ENCODE measurements around the gene CBR4.
"Not testable (repeated sequence)": the region's sequence is repeated elsewhere in the genome, so short reads cannot be mapped to it uniquely, and the experiment has no call there.

CBR4 gene

DNA sequence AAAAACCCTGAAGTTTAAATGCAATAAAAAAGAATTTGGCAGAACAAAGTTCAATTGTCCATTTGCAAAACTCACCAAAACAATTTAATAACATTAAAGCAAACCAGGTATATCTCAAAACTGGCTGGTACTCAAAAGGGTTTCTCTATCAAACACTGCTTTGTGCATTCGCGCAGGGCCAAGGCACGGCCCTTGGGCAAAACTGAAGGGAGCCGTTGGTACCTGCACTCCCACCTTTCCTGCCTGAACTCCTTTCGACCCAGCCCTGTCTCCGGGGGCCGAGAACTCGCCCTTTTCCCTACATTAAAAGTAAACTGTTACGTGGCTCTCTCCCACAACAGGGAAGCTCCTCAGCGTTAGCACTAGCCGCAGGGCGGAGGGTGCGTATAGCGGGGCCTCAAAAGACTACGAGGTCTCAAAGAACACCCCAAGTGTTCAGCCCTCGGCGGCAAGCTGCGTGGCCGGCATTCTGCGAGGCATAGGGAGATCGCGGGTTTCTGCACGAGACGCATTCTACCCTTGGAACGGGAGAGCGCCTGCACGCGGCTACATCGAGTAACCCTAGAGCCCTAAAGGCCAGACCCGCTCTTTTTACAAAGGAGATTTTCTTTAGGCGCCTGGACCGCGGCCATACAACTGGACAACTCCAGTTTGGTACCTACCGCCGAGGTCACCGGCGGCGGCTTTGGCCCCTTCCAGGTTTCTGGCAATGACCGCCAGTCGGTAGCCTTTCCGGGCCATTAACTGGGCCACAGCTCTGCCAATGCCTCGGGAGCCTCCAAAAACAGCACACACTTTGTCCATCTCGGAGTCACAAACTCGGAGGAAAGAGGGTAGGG is 550 bp downstream of the CBR4 start:
- no peaks in the 10 kb centered on the region for H3K36me3 ChIP-seq (ENCODE audit: control insufficient read depth, insufficient read depth, low read length)
- no peaks in the 10 kb centered on the region for H3K27me3 ChIP-seq (ENCODE audit: control insufficient read depth, insufficient read depth, low read length)
- peak overlapping the region; percentile 93 for H3K4me3 ChIP-seq (ENCODE audit: low read depth, low read length)
- H3K9ac ChIP-seq (ENCODE audit: low read depth, low read length): peak overlapping the region; percentile 93
- H3K9me3 ChIP-seq (ENCODE audit: control insufficient read depth, insufficient read depth, low read length): no peaks in the 10 kb centered on the region
- peaks cover 7% of the 10 kb centered on the region for H3K4me1 ChIP-seq (ENCODE audit: control insufficient read depth, insufficient read depth, low read length)

DNA sequence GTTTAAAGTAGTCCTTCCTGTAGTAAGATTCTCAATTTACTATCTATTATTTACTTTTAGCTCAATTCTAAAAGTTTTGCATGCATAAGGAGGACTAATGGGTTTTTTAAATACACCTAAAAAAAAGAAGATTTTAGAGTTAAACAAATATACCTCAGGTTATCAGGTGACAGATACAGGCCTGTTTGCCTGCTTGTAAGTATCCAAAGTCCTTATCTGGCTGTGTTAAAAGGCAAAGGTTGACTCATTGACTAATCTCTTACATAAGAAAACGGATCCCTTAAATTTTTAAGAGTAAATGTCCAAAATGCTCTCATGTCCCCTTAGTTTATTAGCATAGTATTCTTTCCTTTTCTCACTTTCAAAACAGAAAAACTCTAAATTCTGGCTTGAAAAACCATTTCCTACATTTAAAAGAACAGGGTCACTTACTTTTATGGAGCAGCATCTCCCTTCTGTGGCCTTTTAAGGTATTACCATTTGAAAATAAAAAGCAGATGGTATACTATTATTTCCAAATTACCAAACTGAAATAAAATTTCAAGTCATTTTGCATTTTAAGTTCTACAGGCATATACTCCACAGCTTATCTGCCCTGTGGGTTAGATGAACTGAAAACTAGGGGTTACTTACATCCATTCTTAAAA is 4.5 kb downstream of the CBR4 start:
- no peak overlapping the region for H3K9ac ChIP-seq (ENCODE audit: low read depth, low read length)

DNA sequence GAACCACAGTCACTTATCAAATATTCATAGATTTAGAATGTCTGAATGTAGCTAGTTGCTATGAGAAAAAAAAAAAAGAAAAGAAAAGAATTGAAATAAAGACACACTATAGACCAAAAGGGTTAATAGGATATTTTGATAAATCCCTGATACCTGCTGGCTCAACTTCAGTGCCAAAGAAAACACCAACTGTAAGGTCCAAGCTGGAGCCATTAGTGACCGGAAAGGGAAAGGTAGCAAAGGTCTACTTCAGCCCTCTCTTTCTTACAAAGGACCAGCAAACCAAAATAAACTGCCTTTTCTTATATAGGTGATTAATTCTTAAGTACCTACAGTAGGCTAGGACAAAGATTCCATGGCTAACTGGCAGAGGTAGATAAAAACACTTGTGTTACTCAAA is 9.7 kb downstream of the CBR4 start:
- no peak overlapping the region for H3K4me3 ChIP-seq (ENCODE audit: low read depth, low read length)
- no peaks in the 10 kb centered on the region for H3K9me3 ChIP-seq (ENCODE audit: control insufficient read depth, insufficient read depth, low read length)
- H3K9ac ChIP-seq (ENCODE audit: low read depth, low read length): no peak overlapping the region
- H3K36me3 ChIP-seq (ENCODE audit: control insufficient read depth, insufficient read depth, low read length): peaks cover 4% of the 10 kb centered on the region
- no peaks in the 10 kb centered on the region for H3K27me3 ChIP-seq (ENCODE audit: control insufficient read depth, insufficient read depth, low read length)
- H3K4me1 ChIP-seq (ENCODE audit: control insufficient read depth, insufficient read depth, low read length): no peaks in the 10 kb centered on the region

More for the DNA sequence above, 4.5 kb downstream of the CBR4 start:
- Histone ChIP-seq H3K4me1 (ENCODE audit: control insufficient read depth, insufficient read depth, low read length) (peaks cover 7% of the 10 kb centered on the region), H3K27me3 (ENCODE audit: control insufficient read depth, insufficient read depth, low read length) (no peaks in the 10 kb centered on the region), H3K9me3 (ENCODE audit: control insufficient read depth, insufficient read depth, low read length) (no peaks in the 10 kb centered on the region), H3K4me3 (ENCODE audit: low read depth, low read length) (no peak overlapping the region), H3K36me3 (ENCODE audit: control insufficient read depth, insufficient read depth, low read length) (peaks cover 4% of the 10 kb centered on the region)

DNA sequence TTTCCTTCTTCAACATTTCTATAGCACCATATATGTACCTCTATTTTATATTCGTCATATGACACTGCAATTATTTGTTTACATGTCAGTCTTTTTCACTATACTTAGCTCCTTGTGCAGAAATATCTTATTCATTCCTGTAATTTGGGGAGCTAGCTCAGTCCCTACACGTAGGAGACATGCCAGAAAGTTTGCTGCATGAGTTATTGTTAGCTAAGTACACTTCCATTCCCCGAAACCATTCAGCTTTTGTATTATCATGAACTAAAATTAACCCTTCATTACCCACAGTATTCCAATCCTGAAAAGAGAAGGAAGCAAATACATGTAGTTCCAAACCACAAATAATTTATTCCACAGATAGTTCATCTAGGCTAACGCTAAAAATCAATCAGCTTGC is 10.2 kb downstream of the CBR4 start:
- H3K36me3 ChIP-seq (ENCODE audit: control insufficient read depth, insufficient read depth, low read length): peaks cover 4% of the 10 kb centered on the region
- H3K27me3 ChIP-seq (ENCODE audit: control insufficient read depth, insufficient read depth, low read length): no peaks in the 10 kb centered on the region
- no peaks in the 10 kb centered on the region for H3K9me3 ChIP-seq (ENCODE audit: control insufficient read depth, insufficient read depth, low read length)
- no peaks in the 10 kb centered on the region for H3K4me1 ChIP-seq (ENCODE audit: control insufficient read depth, insufficient read depth, low read length)
- H3K9ac ChIP-seq (ENCODE audit: low read depth, low read length): no peak overlapping the region
- no peak overlapping the region for H3K4me3 ChIP-seq (ENCODE audit: low read depth, low read length)

DNA sequence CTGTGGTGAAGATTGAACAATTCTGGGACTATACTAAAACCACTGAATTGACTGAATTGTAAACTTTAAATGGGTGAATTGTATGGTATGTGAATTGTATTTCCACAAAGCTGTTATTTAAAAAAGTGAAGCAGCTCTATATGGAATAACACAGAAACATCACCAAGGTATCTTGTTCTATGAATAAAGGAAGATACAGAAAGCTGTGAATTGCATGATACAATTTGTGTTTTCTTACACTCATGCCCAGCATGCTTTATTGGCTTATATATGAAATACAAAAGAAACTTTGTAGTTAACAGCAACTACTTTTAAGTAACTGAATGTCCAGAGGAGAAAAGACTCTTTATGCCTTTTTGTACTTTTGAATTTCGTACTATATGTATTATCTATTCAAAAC is 11.5 kb downstream of the CBR4 start:
- Histone ChIP-seq H3K36me3 (ENCODE audit: control insufficient read depth, insufficient read depth, low read length) (peaks cover 4% of the 10 kb centered on the region), H3K4me1 (ENCODE audit: control insufficient read depth, insufficient read depth, low read length) (no peaks in the 10 kb centered on the region), H3K9ac (ENCODE audit: low read depth, low read length) (no peak overlapping the region), H3K9me3 (ENCODE audit: control insufficient read depth, insufficient read depth, low read length) (no peaks in the 10 kb centered on the region), H3K27me3 (ENCODE audit: control insufficient read depth, insufficient read depth, low read length) (no peaks in the 10 kb centered on the region), H3K4me3 (ENCODE audit: low read depth, low read length) (no peak overlapping the region)

DNA sequence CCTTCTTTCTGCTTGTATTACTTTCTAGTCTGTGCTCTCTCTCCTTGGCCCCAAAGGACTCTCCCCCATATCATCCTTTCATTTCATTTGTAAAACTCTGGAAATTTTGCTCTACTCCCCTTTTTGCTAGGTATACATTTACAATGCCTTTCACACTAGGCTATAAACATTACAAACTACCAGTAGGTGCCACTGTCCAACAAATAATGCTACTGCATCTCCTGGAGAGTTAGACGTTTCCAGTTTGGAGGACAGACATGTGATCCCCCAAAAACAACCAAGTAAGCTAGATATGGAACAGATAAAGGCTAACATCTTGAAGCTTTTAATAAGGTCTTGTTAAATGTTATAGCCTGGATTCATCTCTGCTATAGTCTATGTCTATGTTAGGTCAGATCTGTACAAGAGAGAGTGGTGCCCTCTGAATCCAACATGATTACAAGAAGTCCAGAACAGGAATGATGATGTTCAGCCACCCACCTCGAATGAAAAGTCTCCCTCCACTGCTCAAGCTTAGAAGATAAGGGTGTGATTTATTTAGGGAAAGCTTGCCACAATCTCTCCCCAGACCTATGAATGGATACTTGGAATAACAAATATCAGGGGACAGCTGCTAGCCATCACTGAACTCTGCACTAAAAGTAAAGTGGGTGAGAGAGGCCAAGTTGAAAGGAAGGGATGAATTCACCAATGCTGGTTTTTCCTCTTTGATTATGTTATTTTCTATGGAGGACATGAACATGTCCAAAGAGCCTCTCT is 14.3 kb downstream of the CBR4 start:
- no peaks in the 10 kb centered on the region for H3K9me3 ChIP-seq (ENCODE audit: control insufficient read depth, insufficient read depth, low read length)
- H3K36me3 ChIP-seq (ENCODE audit: control insufficient read depth, insufficient read depth, low read length): no peaks in the 10 kb centered on the region
- no peak overlapping the region for H3K4me3 ChIP-seq (ENCODE audit: low read depth, low read length)
- no peaks in the 10 kb centered on the region for H3K4me1 ChIP-seq (ENCODE audit: control insufficient read depth, insufficient read depth, low read length)
- no peaks in the 10 kb centered on the region for H3K27me3 ChIP-seq (ENCODE audit: control insufficient read depth, insufficient read depth, low read length)
- H3K9ac ChIP-seq (ENCODE audit: low read depth, low read length): no peak overlapping the region

DNA sequence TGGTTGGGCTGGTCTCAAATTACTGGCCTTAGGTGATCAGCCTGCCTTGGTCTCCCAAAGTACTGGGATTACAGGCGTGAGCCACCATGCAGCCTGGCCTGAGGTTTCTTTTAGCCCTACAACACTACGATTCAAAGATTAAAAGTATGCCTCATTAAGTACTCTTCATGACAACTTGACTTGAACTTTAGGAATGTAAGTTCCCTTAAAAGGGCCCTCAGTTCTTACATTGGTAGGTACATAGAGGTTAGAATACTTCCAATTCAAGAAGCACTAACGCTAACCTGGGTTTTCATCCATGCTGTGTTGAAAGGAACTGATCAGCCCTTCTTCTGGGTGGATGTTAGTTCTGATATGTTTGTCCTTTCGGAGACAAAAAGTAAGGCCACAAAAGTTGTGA is 15.1 kb downstream of the CBR4 start:
- no peaks in the 10 kb centered on the region for H3K27me3 ChIP-seq (ENCODE audit: control insufficient read depth, insufficient read depth, low read length)
- H3K9me3 ChIP-seq (ENCODE audit: control insufficient read depth, insufficient read depth, low read length): no peaks in the 10 kb centered on the region
- no peak overlapping the region for H3K9ac ChIP-seq (ENCODE audit: low read depth, low read length)
- H3K4me3 ChIP-seq (ENCODE audit: low read depth, low read length): no peak overlapping the region
- H3K36me3 ChIP-seq (ENCODE audit: control insufficient read depth, insufficient read depth, low read length): no peaks in the 10 kb centered on the region
- H3K4me1 ChIP-seq (ENCODE audit: control insufficient read depth, insufficient read depth, low read length): no peaks in the 10 kb centered on the region

DNA sequence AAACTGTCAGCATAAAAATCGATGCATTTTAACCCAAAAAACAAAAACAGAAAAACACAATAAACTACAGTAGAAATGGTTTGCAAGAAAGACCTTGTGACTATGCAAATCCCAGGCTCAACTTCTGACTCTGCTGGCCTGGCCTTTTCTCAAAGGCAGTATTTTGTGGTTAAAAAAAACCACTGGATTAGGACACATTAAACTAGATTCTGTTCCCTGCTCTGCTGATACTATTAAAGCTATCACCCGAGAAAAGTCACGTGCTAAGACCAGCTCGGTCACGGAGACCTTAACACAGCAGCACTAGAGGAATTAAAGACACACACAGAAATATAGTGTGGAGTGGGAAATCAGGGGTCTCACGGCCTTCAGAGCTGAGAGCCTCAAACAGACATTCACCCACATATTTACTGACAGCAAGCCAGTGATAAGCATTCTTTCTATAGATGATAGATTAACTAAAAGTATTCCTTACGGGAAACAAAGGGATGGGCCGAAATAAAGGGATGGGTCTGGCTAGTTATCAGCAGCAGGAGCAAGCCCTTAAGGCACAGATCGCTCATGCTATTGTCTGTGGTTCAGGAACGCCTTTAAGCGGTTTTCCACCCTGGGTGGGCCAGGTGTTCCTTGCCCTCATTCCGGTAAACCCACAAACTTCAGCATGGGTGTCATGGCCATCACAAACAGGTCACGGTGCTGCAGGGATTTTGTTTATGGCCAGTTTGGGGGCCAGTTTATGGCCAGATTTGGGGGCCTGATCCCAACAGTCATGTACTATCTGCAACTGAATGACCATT is 16.1 kb downstream of the CBR4 start:
- Histone ChIP-seq H3K36me3 (ENCODE audit: control insufficient read depth, insufficient read depth, low read length) (no peaks in the 10 kb centered on the region), H3K27me3 (ENCODE audit: control insufficient read depth, insufficient read depth, low read length) (no peaks in the 10 kb centered on the region), H3K4me3 (ENCODE audit: low read depth, low read length) (no peak overlapping the region), H3K9ac (ENCODE audit: low read depth, low read length) (no peak overlapping the region), H3K9me3 (ENCODE audit: control insufficient read depth, insufficient read depth, low read length) (no peaks in the 10 kb centered on the region), H3K4me1 (ENCODE audit: control insufficient read depth, insufficient read depth, low read length) (no peaks in the 10 kb centered on the region)

DNA sequence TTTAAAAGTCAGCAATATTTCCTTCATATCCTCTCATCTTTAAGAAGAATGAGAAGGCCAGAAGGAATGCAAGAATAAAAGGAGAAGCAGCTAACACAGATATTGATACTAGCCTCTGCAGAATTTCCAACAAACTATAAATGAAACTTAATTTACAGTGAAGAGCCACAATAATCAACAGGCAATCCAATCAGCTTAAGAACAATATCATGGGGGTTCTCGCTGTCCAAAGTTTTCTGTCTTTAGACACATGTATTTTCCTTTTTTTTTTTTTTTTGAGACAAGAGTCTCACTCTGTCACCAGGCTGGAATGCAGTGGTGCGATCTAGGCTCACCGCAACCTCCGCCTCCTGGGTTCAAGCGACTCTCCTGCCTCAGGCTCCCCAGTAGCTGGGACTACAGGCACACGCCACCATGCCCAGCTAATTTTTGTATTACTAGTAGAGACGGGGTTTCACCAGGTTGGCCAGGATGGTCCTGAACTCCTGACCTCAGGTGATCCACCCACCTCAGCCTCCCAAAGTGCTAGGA is 17.0 kb downstream of the CBR4 start:
- not testable (repeated sequence) for H3K27me3 ChIP-seq (ENCODE audit: control insufficient read depth, insufficient read depth, low read length); H3K36me3 ChIP-seq (ENCODE audit: control insufficient read depth, insufficient read depth, low read length); H3K9ac ChIP-seq (ENCODE audit: low read depth, low read length); H3K4me3 ChIP-seq (ENCODE audit: low read depth, low read length); H3K4me1 ChIP-seq (ENCODE audit: control insufficient read depth, insufficient read depth, low read length); H3K9me3 ChIP-seq (ENCODE audit: control insufficient read depth, insufficient read depth, low read length)

DNA sequence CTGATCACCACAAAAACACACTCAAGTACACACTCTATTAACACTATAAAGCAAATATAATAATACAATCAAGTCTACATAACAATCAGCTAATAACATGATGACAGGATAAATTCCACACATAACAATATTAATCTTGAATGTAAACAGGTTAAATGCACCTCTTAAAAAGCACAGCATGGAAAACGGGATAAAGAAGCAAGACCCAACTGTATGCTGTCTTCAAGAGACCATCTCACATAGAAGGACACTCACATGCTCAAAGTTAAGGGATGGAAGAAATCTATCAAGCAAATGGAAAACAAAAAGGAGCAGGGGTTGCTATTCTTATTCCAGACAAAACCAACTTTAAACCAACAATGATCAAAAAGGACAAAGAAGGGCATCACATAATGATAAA is 28.1 kb downstream of the CBR4 start:
- Histone ChIP-seq H3K27me3 (ENCODE audit: control insufficient read depth, insufficient read depth, low read length) (no peaks in the 10 kb centered on the region), H3K9me3 (ENCODE audit: control insufficient read depth, insufficient read depth, low read length) (no peaks in the 10 kb centered on the region), H3K4me1 (ENCODE audit: control insufficient read depth, insufficient read depth, low read length) (peaks cover 2% of the 10 kb centered on the region), H3K36me3 (ENCODE audit: control insufficient read depth, insufficient read depth, low read length) (peaks cover 9% of the 10 kb centered on the region), H3K9ac (ENCODE audit: low read depth, low read length) (no peak overlapping the region), H3K4me3 (ENCODE audit: low read depth, low read length) (no peak overlapping the region)

DNA sequence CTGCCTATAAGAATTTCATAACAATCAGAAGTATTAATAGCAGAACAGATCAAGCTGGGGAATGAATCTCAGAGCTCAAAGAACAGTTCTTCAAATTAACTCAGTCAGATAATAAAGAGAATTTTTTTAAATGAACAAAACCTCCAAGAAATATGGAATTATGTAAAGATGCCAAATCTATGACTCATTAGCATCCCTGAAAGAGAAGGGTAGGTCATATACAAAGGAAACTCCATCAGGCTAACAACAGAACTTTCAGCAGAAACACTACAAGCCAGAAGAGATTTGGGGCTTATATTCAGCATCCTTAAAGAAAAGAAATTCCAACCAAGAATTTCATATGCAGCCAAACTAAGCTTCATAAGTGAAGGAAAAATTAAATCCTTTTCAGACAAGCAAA is 28.6 kb downstream of the CBR4 start:
- no peak overlapping the region for H3K9ac ChIP-seq (ENCODE audit: low read depth, low read length)
- H3K27me3 ChIP-seq (ENCODE audit: control insufficient read depth, insufficient read depth, low read length): no peaks in the 10 kb centered on the region
- no peaks in the 10 kb centered on the region for H3K9me3 ChIP-seq (ENCODE audit: control insufficient read depth, insufficient read depth, low read length)
- H3K4me1 ChIP-seq (ENCODE audit: control insufficient read depth, insufficient read depth, low read length): peaks cover 2% of the 10 kb centered on the region
- no peak overlapping the region for H3K4me3 ChIP-seq (ENCODE audit: low read depth, low read length)
- peaks cover 12% of the 10 kb centered on the region for H3K36me3 ChIP-seq (ENCODE audit: control insufficient read depth, insufficient read depth, low read length)

Measured in iPS-15b (cell line).